Measurements from ENCODE around the gene KIF26A. TPM values are rescaled to one million over a fixed set of nuclear protein-coding genes. Genes with fewer than 3 reads are reported as not detected.
A peak's percentile ranks its signal among the peaks of the same experiment; 100 is the strongest.

Gene KIF26A
- total and polyA plus RNA-seq, 8 donors: 0.65 to 21.7 (median 1.5) TPM

- WGBS, 5 donors: 71 to 78% (median 75%) methylated on average over 32 to 40 of the region's 40 CpGs
- Histone ChIP-seq H3K36me3 (no peaks in the 10 kb centered on the region), H3K4me3 (no peak overlapping the region), H3K27me3 (peaks cover 0 to 54% (median 0%) of the 10 kb centered on the region in 3 donors), H3K27ac (no peak overlapping the region), H3K9me3 (no peaks in the 10 kb centered on the region), H3K4me1 (peaks cover 4 to 20% (median 10%) of the 10 kb centered on the region in 4 donors)
- intact Hi-C loops (cut with DNase I; ENCODE audit: low total_unique reads): no loop called here
- DNase-seq: peak in 1 of 2 donors; percentile 63
- TF ChIP-seq POLR2AphosphoS5 (IDR thresholded peaks at IDR 0.05) (no peak), EP300 (IDR thresholded peaks at IDR 0.05) (no peak), POLR2A (IDR thresholded peaks at IDR 0.05) (no peak)
These were observed 82.1 kb downstream of the KIF26A start for GRCh38 chr14:104220215-104221070.

GRCh38 chr14:104221071-104221625 is 82.8 kb downstream of the KIF26A start:
- intact Hi-C loops (cut with DNase I; ENCODE audit: low total_unique reads): no loop called here
- 70 to 85% (median 76%) methylated on average over 13 to 14 of the region's 14 CpGs for WGBS, 5 donors
- H3K27ac ChIP-seq: no peak overlapping the region
- no peaks in the 10 kb centered on the region for H3K9me3 ChIP-seq
- peaks cover 0 to 54% (median 0%) of the 10 kb centered on the region in 3 donors for H3K27me3 ChIP-seq
- H3K4me3 ChIP-seq: no peak overlapping the region
- peaks cover 4 to 23% (median 10%) of the 10 kb centered on the region in 4 donors for H3K4me1 ChIP-seq
- H3K36me3 ChIP-seq: no peaks in the 10 kb centered on the region
- no peak for DNase-seq
- TF ChIP-seq POLR2AphosphoS5 (IDR thresholded peaks at IDR 0.05) (no peak), POLR2A (IDR thresholded peaks at IDR 0.05) (no peak), EP300 (IDR thresholded peaks at IDR 0.05) (no peak), CTCF (IDR thresholded peaks at IDR 0.05) (no peak)

- Histone ChIP-seq H3K4me3 (no peak overlapping the region), H3K27me3 (peaks cover 0 to 54% (median 0%) of the 10 kb centered on the region in 3 donors), H3K27ac (no peak overlapping the region), H3K36me3 (no peaks in the 10 kb centered on the region), H3K4me1 (peaks cover 4 to 29% (median 10%) of the 10 kb centered on the region in 4 donors), H3K9me3 (peaks cover 0 to 1% (median 0%) of the 10 kb centered on the region in 4 donors)
- 86 to 92% (median 91%) methylated on average over 20 to 21 of the region's 21 CpGs for WGBS, 5 donors
- TF ChIP-seq EP300 (IDR thresholded peaks at IDR 0.05): no peak
- no peak for TF ChIP-seq POLR2AphosphoS5 (IDR thresholded peaks at IDR 0.05)
- TF ChIP-seq CTCF (IDR thresholded peaks at IDR 0.05): no peak
- intact Hi-C loops (cut with DNase I; ENCODE audit: low total_unique reads): no loop called here
- DNase-seq: peak in 1 of 2 donors; percentile 37
These were observed 83.4 kb downstream of the KIF26A start for GRCh38 chr14:104221636-104222369.

- 86 to 95% (median 90%) methylated on average over 10 to 11 of the region's 11 CpGs for WGBS, 5 donors
- peaks cover 4 to 29% (median 10%) of the 10 kb centered on the region in 4 donors for H3K4me1 ChIP-seq
- H3K27me3 ChIP-seq: peaks cover 0 to 54% (median 0%) of the 10 kb centered on the region in 3 donors
- intact Hi-C loops (cut with DNase I; ENCODE audit: low total_unique reads): no loop called here
- peaks cover 4 to 8% (median 5%) of the 10 kb centered on the region in 4 donors for H3K9me3 ChIP-seq
- H3K36me3 ChIP-seq: no peaks in the 10 kb centered on the region
- DNase-seq: no peak
- H3K27ac ChIP-seq: no peak overlapping the region
- TF ChIP-seq CTCF (IDR thresholded peaks at IDR 0.05) (no peak), POLR2AphosphoS5 (IDR thresholded peaks at IDR 0.05) (no peak), POLR2A (IDR thresholded peaks at IDR 0.05) (no peak), EP300 (IDR thresholded peaks at IDR 0.05) (no peak)
- no peak overlapping the region for H3K4me3 ChIP-seq
These were observed 84.1 kb downstream of the KIF26A start for GRCh38 chr14:104222396-104223036.

Measured in stomach (tissue), 9 donors.